Neutrophil (primary cell): Measurements from ENCODE around the gene RRBP1.

Source experiments
- H3K27ac ChIP-seq: fragments of 200-600 bp; sonication (generic); 2 replicates; pipeline ENCODE4 v1.5.1; 2016; ENCODE audit warnings: mild to moderate bottlenecking, moderate library complexity
- H3K27me3 ChIP-seq: fragments of 200-600 bp; sonication (generic); 2 replicates; pipeline ENCODE4 v1.6.0; 2016; ENCODE audit warnings: mild to moderate bottlenecking
- H3K36me3 ChIP-seq: fragments of 200-600 bp; sonication (generic); 2 replicates; pipeline ENCODE4 v1.5.1; 2017
- H3K4me1 ChIP-seq, 2 experiments: fragments of 200-600 bp in 1 of 2; sonication (generic) in 1 of 2; 1 replicate in 1 of 2; 2 replicates in 1 of 2; pipeline versions ENCODE4 v1.5.1 to v1.6.1; 2013 to 2016; ENCODE audit warnings: low read depth in 1 of 2, low read length in 1 of 2, mild to moderate bottlenecking in 1 of 2, moderate library complexity in 1 of 2; ENCODE audit not compliant: control insufficient read depth in 1 of 2, insufficient read depth in 1 of 2
- H3K4me3 ChIP-seq, 2 experiments: fragments of 200-600 bp in 1 of 2; sonication (generic) in 1 of 2; 1 replicate in 1 of 2; 2 replicates in 1 of 2; pipeline ENCODE4 v1.5.1; 2013 to 2016; ENCODE audit warnings: low read depth in 1 of 2, low read length in 1 of 2, mild to moderate bottlenecking in 1 of 2, moderate library complexity in 1 of 2
- H3K9me3 ChIP-seq: fragments of 200-600 bp; sonication (generic); 2 replicates; pipeline ENCODE4 v1.5.1; 2016
- TF ChIP-seq, protein P1 (sequence below): fragments of 200-600 bp; sonication (generic); IDR thresholded peaks from 2 replicates; pipeline ENCODE4 v1.5.1; 2016; ENCODE audit warnings: antibody characterized with exemption

The RRBP1 gene

GRCh38 chr20:17720755-17721154 lies 38.7 kb upstream of the RRBP1 start:
- no peaks in the 10 kb centered on the region for H3K9me3 ChIP-seq
- H3K4me1 ChIP-seq, result no peaks in the 10 kb centered on the region
- peaks cover 9% of the 10 kb centered on the region for H3K27me3 ChIP-seq
- H3K27ac ChIP-seq, result no peak overlapping the region
- TF ChIP-seq, protein P1, sequence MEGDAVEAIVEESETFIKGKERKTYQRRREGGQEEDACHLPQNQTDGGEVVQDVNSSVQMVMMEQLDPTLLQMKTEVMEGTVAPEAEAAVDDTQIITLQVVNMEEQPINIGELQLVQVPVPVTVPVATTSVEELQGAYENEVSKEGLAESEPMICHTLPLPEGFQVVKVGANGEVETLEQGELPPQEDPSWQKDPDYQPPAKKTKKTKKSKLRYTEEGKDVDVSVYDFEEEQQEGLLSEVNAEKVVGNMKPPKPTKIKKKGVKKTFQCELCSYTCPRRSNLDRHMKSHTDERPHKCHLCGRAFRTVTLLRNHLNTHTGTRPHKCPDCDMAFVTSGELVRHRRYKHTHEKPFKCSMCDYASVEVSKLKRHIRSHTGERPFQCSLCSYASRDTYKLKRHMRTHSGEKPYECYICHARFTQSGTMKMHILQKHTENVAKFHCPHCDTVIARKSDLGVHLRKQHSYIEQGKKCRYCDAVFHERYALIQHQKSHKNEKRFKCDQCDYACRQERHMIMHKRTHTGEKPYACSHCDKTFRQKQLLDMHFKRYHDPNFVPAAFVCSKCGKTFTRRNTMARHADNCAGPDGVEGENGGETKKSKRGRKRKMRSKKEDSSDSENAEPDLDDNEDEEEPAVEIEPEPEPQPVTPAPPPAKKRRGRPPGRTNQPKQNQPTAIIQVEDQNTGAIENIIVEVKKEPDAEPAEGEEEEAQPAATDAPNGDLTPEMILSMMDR, result no peak
- no peak overlapping the region for H3K4me3 ChIP-seq
- H3K36me3 ChIP-seq, result no peaks in the 10 kb centered on the region

DNA sequence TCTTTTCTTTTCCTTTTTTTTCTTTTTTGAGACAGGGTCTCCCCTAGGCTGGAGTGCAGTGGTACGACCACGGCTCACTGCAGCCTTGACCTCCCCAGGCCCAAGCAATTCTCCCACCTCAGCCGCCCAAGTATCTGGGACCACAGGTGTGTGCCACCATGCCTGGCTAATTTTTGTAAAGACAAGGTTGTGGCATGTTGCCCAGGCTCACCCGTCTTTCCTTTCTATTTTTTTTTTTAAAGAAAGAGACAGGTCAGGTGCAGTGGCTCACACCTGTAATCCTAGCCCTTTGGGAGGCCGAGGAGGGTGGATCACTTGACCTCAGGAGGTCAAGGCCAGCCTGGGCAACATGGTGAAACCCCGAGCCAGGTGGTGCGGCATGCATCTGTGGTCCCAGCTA lies 34.3 kb upstream of the RRBP1 start:
- Histone ChIP-seq H3K27me3 (no peaks in the 10 kb centered on the region), H3K36me3 (no peaks in the 10 kb centered on the region), H3K9me3 (no peaks in the 10 kb centered on the region), H3K4me1 (no peaks in the 10 kb centered on the region), H3K27ac (no peak overlapping the region), H3K4me3 (no peak overlapping the region)
- TF ChIP-seq, protein P1, result no peak

DNA sequence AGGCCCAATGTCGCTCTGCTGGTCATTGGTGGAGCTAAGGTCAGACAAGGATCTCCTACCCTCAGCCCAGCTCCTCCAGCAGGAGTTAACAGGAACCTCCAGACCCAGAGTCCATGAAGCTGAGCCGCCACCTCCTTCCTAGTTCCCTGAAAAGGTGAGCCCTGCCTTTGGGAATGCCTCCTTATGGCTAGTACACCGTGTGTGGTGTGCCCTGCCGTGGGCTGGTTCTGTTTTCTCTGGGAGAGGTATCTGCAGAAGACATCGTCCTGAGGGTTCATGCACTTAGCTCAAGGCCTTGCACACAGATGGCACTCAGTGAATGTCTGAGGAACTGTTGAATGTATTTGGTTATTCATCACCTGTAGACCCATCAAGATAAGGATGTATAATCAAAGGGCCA lies 33.0 kb upstream of the RRBP1 start:
- no peak overlapping the region for H3K4me3 ChIP-seq
- H3K27ac ChIP-seq, result no peak overlapping the region
- no peaks in the 10 kb centered on the region for H3K4me1 ChIP-seq
- H3K9me3 ChIP-seq, result no peaks in the 10 kb centered on the region
- no peaks in the 10 kb centered on the region for H3K36me3 ChIP-seq
- no peaks in the 10 kb centered on the region for H3K27me3 ChIP-seq
- TF ChIP-seq, protein P1, result no peak

- H3K27ac ChIP-seq, result no peak overlapping the region
- no peaks in the 10 kb centered on the region for H3K27me3 ChIP-seq
- TF ChIP-seq, protein P1, result no peak
- no peaks in the 10 kb centered on the region for H3K4me1 ChIP-seq
- no peaks in the 10 kb centered on the region for H3K9me3 ChIP-seq
- no peaks in the 10 kb centered on the region for H3K36me3 ChIP-seq
- H3K4me3 ChIP-seq, result no peak overlapping the region
Observed at GRCh38 chr20:17714597-17714996, 32.6 kb upstream of the RRBP1 start.

DNA sequence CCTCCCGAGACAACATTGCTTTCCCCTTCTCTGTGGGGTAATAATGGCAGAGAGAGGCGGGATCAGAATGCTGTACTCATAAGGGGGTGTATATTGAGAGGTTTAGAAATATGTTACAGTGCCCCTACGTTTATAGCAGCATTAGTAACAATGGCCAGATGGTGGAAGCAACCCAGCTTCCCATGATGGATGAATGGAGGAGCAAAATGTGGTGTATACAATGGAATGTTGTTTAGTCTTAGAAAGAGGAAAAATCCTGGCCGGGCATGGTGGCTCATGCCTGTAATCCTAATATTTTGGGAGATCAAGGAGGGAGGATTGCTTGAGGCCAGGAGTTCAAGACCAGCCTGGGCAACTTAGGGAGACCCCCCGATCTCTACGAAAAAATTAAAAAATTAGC lies 30.7 kb upstream of the RRBP1 start:
- H3K27me3 ChIP-seq, result no peaks in the 10 kb centered on the region

More for the DNA sequence above, 30.7 kb upstream of the RRBP1 start:
- no peak overlapping the region for H3K4me3 ChIP-seq
- no peak overlapping the region for H3K27ac ChIP-seq
- H3K9me3 ChIP-seq, result no peaks in the 10 kb centered on the region
- TF ChIP-seq, protein P1, result no peak
- no peaks in the 10 kb centered on the region for H3K36me3 ChIP-seq
- no peaks in the 10 kb centered on the region for H3K4me1 ChIP-seq
